ENCODE results near the gene ARHGAP42. TPM values are rescaled to one million over a fixed set of nuclear protein-coding genes. Genes with fewer than 3 reads are reported as not detected.
"Not testable (repeated sequence)": the region's sequence is repeated elsewhere in the genome, so short reads cannot be mapped to it uniquely, and the experiment has no call there.

ARHGAP42 gene
- total RNA-seq, 2 experiments from 2014 or later: not detected

- ChIA-PET CTCF (interaction anchor here (0.6 kb wide), 1 partner anchor 15 kb away, joined by 3 read pairs; no protein-coding TSS in a partner anchor), POLR2A (no interaction called here)
These were observed 205.8 kb downstream of the ARHGAP42 start for GRCh38 chr11:100892886-100893285.

GRCh38 chr11:100895449-100895848 lies 208.4 kb downstream of the ARHGAP42 start:
- POLR2A ChIA-PET: no interaction called here

More at GRCh38 chr11:100892886-100893285, 205.8 kb downstream of the ARHGAP42 start:
- Mint-ChIP-seq H3K4me1 (no peaks in the 10 kb centered on the region), H3K9me3 (ENCODE audit: low read depth) (peaks cover 1% of the 10 kb centered on the region), H3K27ac (no peak overlapping the region), H3K36me3 (ENCODE audit: low read depth) (no peaks in the 10 kb centered on the region), H3K4me3 (no peak overlapping the region), H3K27me3 (no peaks in the 10 kb centered on the region)
- ATAC-seq: no peak
- no peak for DNase-seq
- intact Hi-C loops (cut with DNase I, micrococcal nuclease): no loop called here

GRCh38 chr11:100895976-100896375 lies 208.9 kb downstream of the ARHGAP42 start:
- CTCF ChIA-PET; ATAC-seq; DNase-seq; H3K4me3 Mint-ChIP-seq; H3K4me1 Mint-ChIP-seq; H3K27me3 Mint-ChIP-seq; intact Hi-C loops (cut with DNase I, micrococcal nuclease); POLR2A ChIA-PET; H3K9me3 Mint-ChIP-seq (ENCODE audit: low read depth); H3K36me3 Mint-ChIP-seq (ENCODE audit: low read depth); H3K27ac Mint-ChIP-seq: not testable (repeated sequence)

More at GRCh38 chr11:100895449-100895848, 208.4 kb downstream of the ARHGAP42 start:
- ATAC-seq: no peak
- no peak overlapping the region for H3K27ac Mint-ChIP-seq
- no peaks in the 10 kb centered on the region for H3K36me3 Mint-ChIP-seq (ENCODE audit: low read depth)
- H3K4me3 Mint-ChIP-seq: no peak overlapping the region
- intact Hi-C loops (cut with DNase I, micrococcal nuclease): no loop called here
- H3K9me3 Mint-ChIP-seq (ENCODE audit: low read depth): peaks cover 1% of the 10 kb centered on the region
- no peaks in the 10 kb centered on the region for H3K4me1 Mint-ChIP-seq
- H3K27me3 Mint-ChIP-seq: no peaks in the 10 kb centered on the region
- no peak for DNase-seq
- CTCF ChIA-PET: no interaction called here

- H3K27ac Mint-ChIP-seq; H3K4me3 Mint-ChIP-seq; CTCF ChIA-PET; ATAC-seq; intact Hi-C loops (cut with DNase I, micrococcal nuclease); H3K9me3 Mint-ChIP-seq (ENCODE audit: low read depth); H3K4me1 Mint-ChIP-seq; H3K36me3 Mint-ChIP-seq (ENCODE audit: low read depth); H3K27me3 Mint-ChIP-seq; POLR2A ChIA-PET; DNase-seq: not testable (repeated sequence)
These were observed 214.4 kb downstream of the ARHGAP42 start for GRCh38 chr11:100901471-100901870.

GRCh38 chr11:100902454-100903141 lies 215.5 kb downstream of the ARHGAP42 start:
- DNase-seq (no peak), ATAC-seq (no peak)
- ChIA-PET CTCF (no interaction called here), POLR2A (no interaction called here)
- Mint-ChIP-seq H3K4me1 (no peaks in the 10 kb centered on the region), H3K4me3 (no peak overlapping the region), H3K27ac (no peak overlapping the region), H3K27me3 (no peaks in the 10 kb centered on the region), H3K9me3 (ENCODE audit: low read depth) (no peaks in the 10 kb centered on the region), H3K36me3 (ENCODE audit: low read depth) (no peaks in the 10 kb centered on the region)
- intact Hi-C loops (cut with DNase I, micrococcal nuclease): no loop called here

GRCh38 chr11:100903284-100903683 lies 216.2 kb downstream of the ARHGAP42 start:
- CTCF ChIA-PET: no interaction called here
- Mint-ChIP-seq H3K36me3 (ENCODE audit: low read depth) (no peaks in the 10 kb centered on the region), H3K4me3 (no peak overlapping the region), H3K9me3 (ENCODE audit: low read depth) (no peaks in the 10 kb centered on the region), H3K4me1 (no peaks in the 10 kb centered on the region), H3K27me3 (no peaks in the 10 kb centered on the region), H3K27ac (no peak overlapping the region)
- POLR2A ChIA-PET: no interaction called here
- DNase-seq (no peak), ATAC-seq (no peak)
- intact Hi-C loops (cut with DNase I, micrococcal nuclease): no loop called here

- no peaks in the 10 kb centered on the region for H3K27me3 Mint-ChIP-seq
- no peak for ATAC-seq
- no peaks in the 10 kb centered on the region for H3K4me1 Mint-ChIP-seq
- H3K9me3 Mint-ChIP-seq (ENCODE audit: low read depth): no peaks in the 10 kb centered on the region
- no peaks in the 10 kb centered on the region for H3K36me3 Mint-ChIP-seq (ENCODE audit: low read depth)
- H3K4me3 Mint-ChIP-seq: no peak overlapping the region
- intact Hi-C loops (cut with DNase I, micrococcal nuclease): no loop called here
- no peak overlapping the region for H3K27ac Mint-ChIP-seq
- no peak for DNase-seq
- ChIA-PET CTCF (interaction anchor here (0.9 kb wide), 1 partner anchor 40 kb away, joined by 3 read pairs; no protein-coding TSS in a partner anchor), POLR2A (no interaction called here)
These were observed 218.6 kb downstream of the ARHGAP42 start for GRCh38 chr11:100905684-100906083.

- ATAC-seq: no peak
These were observed 221.7 kb downstream of the ARHGAP42 start for GRCh38 chr11:100908746-100909145.

GRCh38 chr11:100910808-100911207 lies 223.7 kb downstream of the ARHGAP42 start:
- no peak for ATAC-seq
- no peaks in the 10 kb centered on the region for H3K4me1 Mint-ChIP-seq
- CTCF ChIA-PET: interaction anchor here (1.2 kb wide), 1 partner anchor 16 kb away, joined by 5 read pairs; no protein-coding TSS in a partner anchor
- H3K4me3 Mint-ChIP-seq: no peak overlapping the region
- POLR2A ChIA-PET: no interaction called here
- no peak overlapping the region for H3K27ac Mint-ChIP-seq
- intact Hi-C loops (cut with DNase I, micrococcal nuclease): no loop called here
- no peak for DNase-seq
- no peaks in the 10 kb centered on the region for H3K9me3 Mint-ChIP-seq (ENCODE audit: low read depth)
- no peaks in the 10 kb centered on the region for H3K36me3 Mint-ChIP-seq (ENCODE audit: low read depth)
- H3K27me3 Mint-ChIP-seq: no peaks in the 10 kb centered on the region

More at GRCh38 chr11:100908746-100909145, 221.7 kb downstream of the ARHGAP42 start:
- ChIA-PET POLR2A (no interaction called here), CTCF (no interaction called here)
- Mint-ChIP-seq H3K4me3 (no peak overlapping the region), H3K4me1 (no peaks in the 10 kb centered on the region), H3K9me3 (ENCODE audit: low read depth) (no peaks in the 10 kb centered on the region), H3K36me3 (ENCODE audit: low read depth) (no peaks in the 10 kb centered on the region), H3K27me3 (no peaks in the 10 kb centered on the region), H3K27ac (no peak overlapping the region)
- DNase-seq: no peak
- intact Hi-C loops (cut with DNase I, micrococcal nuclease): no loop called here

- H3K27me3 Mint-ChIP-seq: no peaks in the 10 kb centered on the region
- H3K4me1 Mint-ChIP-seq: no peaks in the 10 kb centered on the region
- intact Hi-C loops (cut with DNase I, micrococcal nuclease): no loop called here
- no peaks in the 10 kb centered on the region for H3K36me3 Mint-ChIP-seq (ENCODE audit: low read depth)
- H3K4me3 Mint-ChIP-seq: no peak overlapping the region
- H3K9me3 Mint-ChIP-seq (ENCODE audit: low read depth): no peaks in the 10 kb centered on the region
- no peak overlapping the region for H3K27ac Mint-ChIP-seq
- ATAC-seq (no peak), DNase-seq (no peak)
- ChIA-PET POLR2A (no interaction called here), CTCF (no interaction called here)
These were observed 227.5 kb downstream of the ARHGAP42 start for GRCh38 chr11:100914415-100915110.

- ChIA-PET CTCF (no interaction called here), POLR2A (no interaction called here)
- DNase-seq (no peak), ATAC-seq (no peak)
- Mint-ChIP-seq H3K9me3 (ENCODE audit: low read depth) (no peaks in the 10 kb centered on the region), H3K36me3 (ENCODE audit: low read depth) (no peaks in the 10 kb centered on the region), H3K27ac (no peak overlapping the region), H3K4me3 (no peak overlapping the region), H3K4me1 (no peaks in the 10 kb centered on the region), H3K27me3 (no peaks in the 10 kb centered on the region)
- intact Hi-C loops (cut with DNase I, micrococcal nuclease): no loop called here
These were observed 231.7 kb downstream of the ARHGAP42 start for GRCh38 chr11:100918551-100919500.
